CD4-positive, CD25-positive, alpha-beta regulatory T cell (primary cell): Measurements from ENCODE around the gene KEL. TPM values are rescaled to one million over a fixed set of nuclear protein-coding genes. Genes with fewer than 3 reads are reported as not detected.
"Not testable (repeated sequence)": the region's sequence is repeated elsewhere in the genome, so short reads cannot be mapped to it uniquely, and the experiment has no call there.

Experiments
- ATAC-seq, 2 donors: fragments of 150-1000 bp; cut with Tn5 transposase; one replicate each; pipeline ENCODE4 v1.10.0; 2021; ENCODE audit warnings: low read depth in 2 of 2, moderate number of reproducible peaks in 2 of 2, moderate library complexity in 1 of 2
- DNase-seq, 3 donors: peaks; one replicate each; pipeline versions ENCODE4 v3.0.0 to v3.0.0-alpha.2; 2012 to 2022; ENCODE audit warnings: mixed read lengths in 1 of 3
- H3K27ac ChIP-seq: one replicate; pipeline ENCODE4 v1.7.0; 2013; ENCODE audit warnings: mild to moderate bottlenecking, low read length; ENCODE audit not compliant: insufficient read depth, poor library complexity, severe bottlenecking
- H3K27me3 ChIP-seq: one replicate; pipeline ENCODE4 v1.7.0; 2013; ENCODE audit warnings: low read length; ENCODE audit not compliant: control insufficient read depth, insufficient read depth
- H3K36me3 ChIP-seq: one replicate; pipeline ENCODE4 v1.7.0; 2013; ENCODE audit warnings: mild to moderate bottlenecking, low read length, moderate library complexity; ENCODE audit not compliant: control insufficient read depth, insufficient read depth
- H3K4me1 ChIP-seq: 2 replicates; pipeline ENCODE4 v1.7.0; 2013; ENCODE audit warnings: mild to moderate bottlenecking, low read length; ENCODE audit not compliant: insufficient read depth, control insufficient read depth, poor library complexity, severe bottlenecking
- H3K4me3 ChIP-seq: one replicate; pipeline ENCODE4 v1.7.0; 2013; ENCODE audit warnings: low read depth, mild to moderate bottlenecking, low read length, moderate library complexity
- H3K9me3 ChIP-seq, 2 experiments: 1 replicate in 1 of 2; 2 replicates in 1 of 2; pipeline ENCODE4 v1.7.0; 2013; ENCODE audit warnings: low read length in 2 of 2, mild to moderate bottlenecking in 1 of 2, moderate library complexity in 1 of 2; ENCODE audit not compliant: control insufficient read depth in 2 of 2
- H3K27ac Mint-ChIP-seq, 3 donors: one replicate each; pipeline ENCODE4 v1.8.0; 2020 to 2022; ENCODE audit warnings: mild to moderate bottlenecking in 3 of 3, mixed read lengths in 3 of 3, moderate library complexity in 2 of 3
- H3K27me3 Mint-ChIP-seq: one replicate; pipeline ENCODE4 v1.8.0; 2022; ENCODE audit warnings: mild to moderate bottlenecking, mixed read lengths
- H3K36me3 Mint-ChIP-seq: one replicate; pipeline ENCODE4 v1.8.0; 2020; ENCODE audit warnings: mixed read lengths
- H3K4me1 Mint-ChIP-seq, 4 donors: one replicate each; pipeline ENCODE4 v1.8.0; 2020 to 2022; ENCODE audit warnings: mixed read lengths in 4 of 4, mild to moderate bottlenecking in 1 of 4
- H3K4me3 Mint-ChIP-seq, 4 donors: one replicate each; pipeline ENCODE4 v1.8.0; 2020 to 2022; ENCODE audit warnings: mild to moderate bottlenecking in 4 of 4, mixed read lengths in 4 of 4, moderate library complexity in 3 of 4
- H3K9me3 Mint-ChIP-seq, 7 donors: one replicate each; pipeline ENCODE4 v1.8.0; 2020 to 2022; ENCODE audit warnings: mixed read lengths in 7 of 7, mild to moderate bottlenecking in 3 of 7, moderate library complexity in 2 of 7
- polyA plus RNA-seq, 4 donors: library from polyadenylated mRNA; unstranded; fragments of 300-500 nt; fragmentation: Illumina TruSeq; gene quantifications; one replicate each; pipeline ENCODE4 v1.2.3, GENCODE V29; 2021
- total RNA-seq: library from RNA; stranded (reverse); gene quantifications from one replicate; pipeline ENCODE4 v1.2.3, GENCODE V29; 2022

Gene KEL
- total and polyA plus RNA-seq, 5 donors from 2014 or later: 1.1 TPM; not detected in 4

GRCh38 chr7:143000648-143001047 is 38.5 kb upstream of the KEL start:
- Mint-ChIP-seq H3K9me3 (peaks cover 0 to 2% (median 0%) of the 10 kb centered on the region in 7 donors), H3K27ac (no peak overlapping the region), H3K4me1 (peaks cover 4 to 9% (median 7%) of the 10 kb centered on the region in 4 donors), H3K27me3 (peaks cover 18% of the 10 kb centered on the region), H3K4me3 (no peak overlapping the region), H3K36me3 (no peaks in the 10 kb centered on the region)
- Histone ChIP-seq H3K4me1 (peaks cover 5% of the 10 kb centered on the region), H3K27me3 (peaks cover 2% of the 10 kb centered on the region), H3K9me3 (no peaks in the 10 kb centered on the region), H3K36me3 (no peaks in the 10 kb centered on the region), H3K27ac (no peak overlapping the region), H3K4me3 (no peak overlapping the region)
- DNase-seq (no peak), ATAC-seq (no peak)

GRCh38 chr7:142999793-143000192 is 37.6 kb upstream of the KEL start:
- no peaks in the 10 kb centered on the region for H3K36me3 Mint-ChIP-seq

GRCh38 chr7:142998966-142999365 is 36.8 kb upstream of the KEL start:
- Mint-ChIP-seq H3K9me3 (peaks cover 0 to 4% (median 0%) of the 10 kb centered on the region in 7 donors), H3K4me3 (no peak overlapping the region)
- no peak for ATAC-seq

More at GRCh38 chr7:142999793-143000192, 37.6 kb upstream of the KEL start:
- no peaks in the 10 kb centered on the region for H3K36me3 ChIP-seq
- no peak overlapping the region for H3K4me3 ChIP-seq
- H3K27ac Mint-ChIP-seq: no peak overlapping the region
- peaks cover 2% of the 10 kb centered on the region for H3K27me3 ChIP-seq
- peaks cover 4 to 9% (median 7%) of the 10 kb centered on the region in 4 donors for H3K4me1 Mint-ChIP-seq
- H3K4me1 ChIP-seq: peaks cover 5% of the 10 kb centered on the region
- peaks cover 0 to 3% (median 0%) of the 10 kb centered on the region in 7 donors for H3K9me3 Mint-ChIP-seq
- H3K9me3 ChIP-seq: no peaks in the 10 kb centered on the region
- no peak overlapping the region for H3K27ac ChIP-seq
- no peak overlapping the region for H3K4me3 Mint-ChIP-seq
- DNase-seq (no peak), ATAC-seq (no peak)
- H3K27me3 Mint-ChIP-seq: peaks cover 27% of the 10 kb centered on the region

GRCh38 chr7:142997456-142997989 is 35.4 kb upstream of the KEL start:
- no peaks in the 10 kb centered on the region for H3K4me1 ChIP-seq
- Mint-ChIP-seq H3K4me3 (no peak overlapping the region), H3K9me3 (peaks cover 0 to 3% (median 0%) of the 10 kb centered on the region in 7 donors), H3K4me1 (no peaks in the 10 kb centered on the region), H3K36me3 (no peaks in the 10 kb centered on the region), H3K27me3 (peaks cover 43% of the 10 kb centered on the region), H3K27ac (no peak overlapping the region)
- no peaks in the 10 kb centered on the region for H3K36me3 ChIP-seq
- no peaks in the 10 kb centered on the region for H3K9me3 ChIP-seq
- no peak overlapping the region for H3K4me3 ChIP-seq
- no peak overlapping the region for H3K27ac ChIP-seq
- no peak for DNase-seq
- ATAC-seq: no peak
- peaks cover 10% of the 10 kb centered on the region for H3K27me3 ChIP-seq

More at GRCh38 chr7:142998966-142999365, 36.8 kb upstream of the KEL start:
- H3K27me3 ChIP-seq: peaks cover 2% of the 10 kb centered on the region
- no peak overlapping the region for H3K27ac ChIP-seq
- no peaks in the 10 kb centered on the region for H3K9me3 ChIP-seq
- peaks cover 4 to 9% (median 7%) of the 10 kb centered on the region in 4 donors for H3K4me1 Mint-ChIP-seq
- H3K36me3 ChIP-seq: no peaks in the 10 kb centered on the region
- no peak overlapping the region for H3K4me3 ChIP-seq
- no peaks in the 10 kb centered on the region for H3K36me3 Mint-ChIP-seq
- H3K27ac Mint-ChIP-seq: no peak overlapping the region
- no peak for DNase-seq
- H3K27me3 Mint-ChIP-seq: peaks cover 35% of the 10 kb centered on the region
- peaks cover 5% of the 10 kb centered on the region for H3K4me1 ChIP-seq

GRCh38 chr7:142992427-142992826 is 30.3 kb upstream of the KEL start:
- H3K4me1 ChIP-seq: no peaks in the 10 kb centered on the region
- DNase-seq (no peak), ATAC-seq (no peak)
- Mint-ChIP-seq H3K27ac (no peak overlapping the region), H3K4me3 (no peak overlapping the region), H3K36me3 (no peaks in the 10 kb centered on the region), H3K4me1 (no peaks in the 10 kb centered on the region), H3K27me3 (peaks cover 51% of the 10 kb centered on the region), H3K9me3 (peaks cover 0 to 3% (median 0%) of the 10 kb centered on the region in 7 donors)
- H3K9me3 ChIP-seq: no peaks in the 10 kb centered on the region
- H3K4me3 ChIP-seq: no peak overlapping the region
- H3K27me3 ChIP-seq: peaks cover 19% of the 10 kb centered on the region
- no peak overlapping the region for H3K27ac ChIP-seq
- no peaks in the 10 kb centered on the region for H3K36me3 ChIP-seq

GRCh38 chr7:142984297-142984696 is 22.1 kb upstream of the KEL start:
- H3K27me3 ChIP-seq: peaks cover 5% of the 10 kb centered on the region
- no peak overlapping the region for H3K27ac Mint-ChIP-seq
- no peaks in the 10 kb centered on the region for H3K4me1 Mint-ChIP-seq
- H3K27ac ChIP-seq: no peak overlapping the region
- no peaks in the 10 kb centered on the region for H3K36me3 Mint-ChIP-seq
- H3K4me3 Mint-ChIP-seq: no peak overlapping the region
- H3K9me3 ChIP-seq: no peaks in the 10 kb centered on the region
- H3K27me3 Mint-ChIP-seq: peaks cover 25% of the 10 kb centered on the region
- H3K36me3 ChIP-seq: no peaks in the 10 kb centered on the region
- no peaks in the 10 kb centered on the region for H3K4me1 ChIP-seq
- DNase-seq (no peak), ATAC-seq (no peak)
- H3K4me3 ChIP-seq: no peak overlapping the region
- H3K9me3 Mint-ChIP-seq: peaks cover 0 to 8% (median 2%) of the 10 kb centered on the region in 7 donors

GRCh38 chr7:142983825-142984224 is 21.7 kb upstream of the KEL start:
- Mint-ChIP-seq H3K9me3 (peaks cover 0 to 9% (median 2%) of the 10 kb centered on the region in 7 donors), H3K27me3 (peaks cover 25% of the 10 kb centered on the region), H3K27ac (no peak overlapping the region), H3K4me1 (no peaks in the 10 kb centered on the region), H3K36me3 (no peaks in the 10 kb centered on the region), H3K4me3 (no peak overlapping the region)
- H3K9me3 ChIP-seq: no peaks in the 10 kb centered on the region
- DNase-seq (no peak), ATAC-seq (no peak)
- H3K27me3 ChIP-seq: peaks cover 3% of the 10 kb centered on the region
- H3K4me3 ChIP-seq: no peak overlapping the region
- no peaks in the 10 kb centered on the region for H3K4me1 ChIP-seq
- H3K27ac ChIP-seq: no peak overlapping the region
- H3K36me3 ChIP-seq: no peaks in the 10 kb centered on the region

GRCh38 chr7:142978402-142978801 is 16.2 kb upstream of the KEL start:
- H3K36me3 Mint-ChIP-seq, H3K4me1 ChIP-seq, H3K9me3 ChIP-seq, H3K27ac ChIP-seq, ATAC-seq, H3K4me1 Mint-ChIP-seq, H3K4me3 ChIP-seq, DNase-seq, H3K4me3 Mint-ChIP-seq, H3K27ac Mint-ChIP-seq, H3K27me3 ChIP-seq, H3K36me3 ChIP-seq: not testable (repeated sequence)
- H3K27me3 Mint-ChIP-seq: peaks cover 32% of the 10 kb centered on the region
- peaks cover 0 to 14% (median 2%) of the 10 kb centered on the region in 7 donors for H3K9me3 Mint-ChIP-seq
